IPS DF 6.9 (cell line): ENCODE measurements around the gene THEM5.

Experiments
- DNase-seq: peaks from one replicate; pipeline ENCODE4 v3.0.0-alpha.2; 2013; ENCODE audit warnings: low read depth, low spot score
- H3K27ac ChIP-seq: one replicate; pipeline ENCODE4 v1.5.1; 2013; ENCODE audit warnings: low read length, control low read depth
- H3K27me3 ChIP-seq: 2 replicates; pipeline ENCODE4 v1.6.1; 2013; ENCODE audit warnings: mild to moderate bottlenecking, low read length; ENCODE audit not compliant: control insufficient read depth, insufficient read depth
- H3K36me3 ChIP-seq: 2 replicates; pipeline ENCODE4 v1.6.1; 2013; ENCODE audit warnings: low read length; ENCODE audit not compliant: control insufficient read depth, insufficient read depth
- H3K4me1 ChIP-seq: 2 replicates; pipeline ENCODE4 v1.6.1; 2013; ENCODE audit warnings: low read length; ENCODE audit not compliant: control insufficient read depth, insufficient read depth
- H3K4me3 ChIP-seq: 2 replicates; pipeline ENCODE4 v1.5.1; 2013; ENCODE audit warnings: mild to moderate bottlenecking, low read length
- H3K9me3 ChIP-seq: 2 replicates; pipeline ENCODE4 v1.6.1; 2013; ENCODE audit warnings: low read length, inconsistent platforms; ENCODE audit not compliant: control insufficient read depth, insufficient read depth
- WGBS: extraction: QIAGEN DNeasy Blood & Tissue Kit; methylation state at CpG from one replicate; pipeline ENCODE4 v1.1.7; 2013; ENCODE audit warnings: mixed read lengths, missing lambda C conversion rate; ENCODE audit not compliant: insufficient read length, insufficient coverage; 5-methylcytosine and 5-hydroxymethylcytosine counted together

Gene THEM5

GRCh38 chr1:151813271-151813977 lies 40.1 kb downstream of the THEM5 start:
- Histone ChIP-seq H3K27ac (no peak overlapping the region), H3K4me1 (no peaks in the 10 kb centered on the region), H3K4me3 (no peak overlapping the region), H3K36me3 (no peaks in the 10 kb centered on the region), H3K9me3 (no peaks in the 10 kb centered on the region), H3K27me3 (no peaks in the 10 kb centered on the region)
- no peak for DNase-seq
- no CpG with 5 or more reads among the region's 12 CpGs for WGBS

GRCh38 chr1:151811181-151811580 lies 42.3 kb downstream of the THEM5 start:
- no peak for DNase-seq
- Histone ChIP-seq H3K4me1 (no peaks in the 10 kb centered on the region), H3K27me3 (no peaks in the 10 kb centered on the region), H3K36me3 (no peaks in the 10 kb centered on the region), H3K4me3 (no peak overlapping the region), H3K27ac (no peak overlapping the region), H3K9me3 (no peaks in the 10 kb centered on the region)
- no CpG with 5 or more reads among the region's 9 CpGs for WGBS

- no peak overlapping the region for H3K27ac ChIP-seq
- H3K27me3 ChIP-seq: no peaks in the 10 kb centered on the region
- no peaks in the 10 kb centered on the region for H3K36me3 ChIP-seq
- no peak overlapping the region for H3K4me3 ChIP-seq
- no peak for DNase-seq
- no CpG with 5 or more reads among the region's 1 CpG for WGBS
- no peaks in the 10 kb centered on the region for H3K9me3 ChIP-seq
- no peaks in the 10 kb centered on the region for H3K4me1 ChIP-seq
Observed at GRCh38 chr1:151809985-151810556, 43.4 kb downstream of the THEM5 start.

GRCh38 chr1:151809290-151809984 lies 44.1 kb downstream of the THEM5 start:
- Histone ChIP-seq H3K27me3 (no peaks in the 10 kb centered on the region), H3K27ac (no peak overlapping the region), H3K9me3 (no peaks in the 10 kb centered on the region), H3K4me3 (no peak overlapping the region), H3K36me3 (no peaks in the 10 kb centered on the region), H3K4me1 (no peaks in the 10 kb centered on the region)
- WGBS: no CpG with 5 or more reads among the region's 8 CpGs
- DNase-seq: no peak

GRCh38 chr1:151807766-151808165 lies 45.7 kb downstream of the THEM5 start:
- Histone ChIP-seq H3K36me3 (no peaks in the 10 kb centered on the region), H3K27me3 (no peaks in the 10 kb centered on the region), H3K27ac (no peak overlapping the region), H3K4me1 (no peaks in the 10 kb centered on the region), H3K4me3 (no peak overlapping the region), H3K9me3 (no peaks in the 10 kb centered on the region)
- no CpG with 5 or more reads among the region's 1 CpG for WGBS
- no peak for DNase-seq

GRCh38 chr1:151807131-151807530 lies 46.4 kb downstream of the THEM5 start:
- H3K9me3 ChIP-seq: no peaks in the 10 kb centered on the region
- H3K27ac ChIP-seq: no peak overlapping the region

DNA sequence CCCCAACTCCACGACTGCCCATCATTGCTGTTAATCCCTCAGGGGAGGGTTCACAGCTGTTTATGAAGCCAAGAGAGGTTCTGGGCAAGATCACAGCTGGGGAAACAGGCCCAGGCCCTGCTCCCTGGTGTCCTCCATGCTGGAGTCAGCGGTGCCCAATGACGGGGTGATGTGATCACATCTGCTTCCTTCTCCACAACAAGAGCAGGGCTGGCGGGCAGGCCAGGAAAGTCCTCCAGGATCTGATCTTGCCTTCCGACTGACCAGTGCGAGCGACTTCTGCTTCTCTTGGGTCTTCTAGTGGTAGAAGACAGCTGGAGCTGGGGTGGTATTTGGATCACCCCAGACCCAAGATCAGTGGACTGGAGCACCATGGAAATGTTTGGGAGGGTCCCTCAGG lies 47.3 kb downstream of the THEM5 start:
- H3K4me1 ChIP-seq: no peaks in the 10 kb centered on the region

More at GRCh38 chr1:151807131-151807530, 46.4 kb downstream of the THEM5 start:
- H3K4me1 ChIP-seq: no peaks in the 10 kb centered on the region
- WGBS: no CpG with 5 or more reads among the region's 5 CpGs
- H3K4me3 ChIP-seq: no peak overlapping the region
- H3K36me3 ChIP-seq: no peaks in the 10 kb centered on the region
- no peak for DNase-seq
- no peaks in the 10 kb centered on the region for H3K27me3 ChIP-seq

DNA sequence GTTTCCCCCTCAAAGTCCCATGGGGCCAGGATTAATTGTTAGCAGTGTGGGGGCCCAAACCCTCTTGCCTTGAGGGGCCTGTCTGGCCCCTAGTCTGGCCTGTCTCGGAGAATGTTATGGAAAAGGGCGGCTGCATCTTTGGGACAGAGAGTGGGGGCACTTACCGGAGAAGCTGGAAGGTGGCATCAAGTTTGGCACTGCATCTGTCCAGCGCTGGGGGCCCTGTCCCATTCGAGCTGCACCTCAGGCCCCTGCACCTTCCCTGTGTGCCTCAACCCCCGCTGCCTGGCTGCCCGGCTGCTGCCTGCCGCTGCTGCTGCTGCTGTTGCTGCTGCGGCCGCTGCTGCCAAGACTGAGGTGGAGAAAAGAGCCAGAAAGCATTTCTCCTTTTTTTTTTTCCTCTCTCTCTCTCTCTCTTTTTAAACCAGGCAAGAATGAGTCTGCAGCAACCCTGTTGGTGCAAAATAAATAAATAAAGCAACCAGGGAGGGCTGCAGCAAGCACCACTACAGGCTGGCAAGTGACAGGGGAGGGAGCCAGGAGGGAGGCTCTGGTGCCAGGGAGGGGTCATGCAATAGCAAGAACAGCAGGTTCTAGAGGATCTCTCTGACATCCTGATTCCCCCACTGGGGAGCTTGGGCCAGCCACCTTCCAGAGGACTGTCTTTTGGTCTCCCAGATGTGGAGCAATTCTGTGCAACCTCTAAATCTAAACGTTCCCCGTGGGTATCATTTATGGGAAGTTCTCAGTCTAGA lies 48.3 kb downstream of the THEM5 start, which contains the start of gene LINGO4:
Gene LINGO4, minus strand, starts transcription at position 354 of the 755 bp plus-strand sequence. CDS start 2,715 bp downstream, outside the sequence.
- no peaks in the 10 kb centered on the region for H3K36me3 ChIP-seq
- H3K4me1 ChIP-seq: no peaks in the 10 kb centered on the region; the same call in 1 of the 2 replicates
- no peak within 1 kb of the TSS for H3K27ac ChIP-seq
- H3K9me3 ChIP-seq: no peaks in the 10 kb centered on the region
- no peaks in the 10 kb centered on the region for H3K27me3 ChIP-seq
- H3K4me3 ChIP-seq: no peak within 1 kb of the TSS
- WGBS: no CpG with 5 or more reads among the region's 12 CpGs
- DNase-seq: no peak

More for the DNA sequence above, 47.3 kb downstream of the THEM5 start:
- no peak overlapping the region for H3K4me3 ChIP-seq
- DNase-seq: no peak
- H3K9me3 ChIP-seq: no peaks in the 10 kb centered on the region
- no CpG with 5 or more reads among the region's 7 CpGs for WGBS
- H3K36me3 ChIP-seq: no peaks in the 10 kb centered on the region
- no peaks in the 10 kb centered on the region for H3K27me3 ChIP-seq
- no peak overlapping the region for H3K27ac ChIP-seq

DNA sequence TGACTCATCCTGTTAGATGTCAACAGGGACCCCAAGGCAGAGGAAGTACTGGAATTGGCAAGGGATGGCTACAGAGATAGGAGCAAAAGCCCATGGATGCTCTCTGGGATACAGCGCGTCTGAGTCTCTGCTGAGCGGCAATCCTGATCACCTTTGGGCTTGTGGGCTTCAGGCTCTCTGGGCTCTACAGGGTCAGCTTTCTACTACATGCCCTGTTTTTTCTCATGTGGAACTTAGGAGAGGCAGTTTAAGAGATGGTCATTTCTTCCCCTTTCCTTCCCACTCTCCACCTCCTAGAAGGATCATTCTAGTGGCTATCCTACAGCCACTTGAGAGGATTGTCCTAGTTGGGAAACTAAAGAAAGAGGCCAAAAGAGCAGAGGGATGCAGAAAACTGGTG lies 49.6 kb downstream of the THEM5 start:
- Histone ChIP-seq H3K4me3 (no peak overlapping the region), H3K36me3 (no peaks in the 10 kb centered on the region), H3K4me1 (no peaks in the 10 kb centered on the region; the same call in 1 of the 2 replicates), H3K27me3 (no peaks in the 10 kb centered on the region), H3K27ac (no peak overlapping the region), H3K9me3 (no peaks in the 10 kb centered on the region)
- WGBS: no CpG with 5 or more reads among the region's 3 CpGs
- DNase-seq: no peak

DNA sequence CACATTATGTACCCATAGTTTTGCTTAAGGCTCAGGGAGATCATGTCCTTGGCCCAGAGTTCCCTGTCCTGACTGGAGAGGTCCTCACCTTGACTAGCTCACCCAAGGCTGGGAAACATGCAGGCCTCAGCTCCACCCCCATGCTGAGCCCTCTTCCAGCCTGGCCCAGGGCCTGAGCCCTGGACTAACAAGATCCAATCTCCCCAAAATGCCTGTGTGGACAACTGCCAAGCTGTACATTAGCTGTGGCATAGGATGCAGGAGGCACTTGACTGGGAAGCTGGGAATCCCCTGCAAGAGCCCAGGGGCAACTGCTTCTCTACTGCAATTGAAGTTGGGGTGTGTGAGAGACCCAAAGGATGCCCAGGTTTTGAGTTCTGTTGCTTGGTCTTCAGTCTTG lies 50.3 kb downstream of the THEM5 start:
- Histone ChIP-seq H3K27me3 (no peaks in the 10 kb centered on the region), H3K36me3 (no peaks in the 10 kb centered on the region), H3K4me1 (no peaks in the 10 kb centered on the region; the same call in 1 of the 2 replicates), H3K9me3 (no peaks in the 10 kb centered on the region), H3K27ac (no peak overlapping the region), H3K4me3 (no peak overlapping the region)
- DNase-seq: no peak
